NCI-H187 treated with DMSO at 0.1 percent for 48 hours (cell line): ENCODE results near the gene VPS25.
"Not testable (repeated sequence)": the region's sequence is repeated elsewhere in the genome, so short reads cannot be mapped to it uniquely, and the experiment has no call there.

Experiments
- DNase-seq: peaks from one replicate; lab custom pipeline; 2025; lab: John Stamatoyannopoulos, UW

VPS25 gene

DNA sequence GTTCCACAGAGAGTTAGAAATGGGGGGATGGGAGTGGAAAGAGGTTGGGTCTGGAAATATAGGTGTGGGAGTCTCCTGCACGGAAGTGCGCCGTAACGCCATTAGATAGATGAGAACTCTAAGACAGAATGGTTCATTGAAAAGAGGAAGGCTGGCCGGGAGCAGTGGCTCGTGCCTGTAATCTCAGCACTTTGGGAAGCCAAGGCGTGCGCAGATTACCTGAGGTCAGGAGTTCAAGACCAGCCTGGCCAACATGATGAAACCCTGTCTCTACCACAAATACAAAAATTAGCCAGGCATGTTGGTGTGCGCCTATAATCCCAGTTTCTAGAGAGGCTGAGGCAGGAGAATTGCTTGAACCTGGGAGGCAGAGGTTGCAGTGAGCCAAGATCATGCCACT lies 5.2 kb upstream of the VPS25 start:
- DNase-seq = not testable (repeated sequence)

- DNase-seq = not testable (repeated sequence)
Observed at GRCh38 chr17:42769964-42770363, 3.3 kb upstream of the VPS25 start.

GRCh38 chr17:42772945-42773289 lies 332 bp upstream of the VPS25 start:
- no peak for DNase-seq

DNA sequence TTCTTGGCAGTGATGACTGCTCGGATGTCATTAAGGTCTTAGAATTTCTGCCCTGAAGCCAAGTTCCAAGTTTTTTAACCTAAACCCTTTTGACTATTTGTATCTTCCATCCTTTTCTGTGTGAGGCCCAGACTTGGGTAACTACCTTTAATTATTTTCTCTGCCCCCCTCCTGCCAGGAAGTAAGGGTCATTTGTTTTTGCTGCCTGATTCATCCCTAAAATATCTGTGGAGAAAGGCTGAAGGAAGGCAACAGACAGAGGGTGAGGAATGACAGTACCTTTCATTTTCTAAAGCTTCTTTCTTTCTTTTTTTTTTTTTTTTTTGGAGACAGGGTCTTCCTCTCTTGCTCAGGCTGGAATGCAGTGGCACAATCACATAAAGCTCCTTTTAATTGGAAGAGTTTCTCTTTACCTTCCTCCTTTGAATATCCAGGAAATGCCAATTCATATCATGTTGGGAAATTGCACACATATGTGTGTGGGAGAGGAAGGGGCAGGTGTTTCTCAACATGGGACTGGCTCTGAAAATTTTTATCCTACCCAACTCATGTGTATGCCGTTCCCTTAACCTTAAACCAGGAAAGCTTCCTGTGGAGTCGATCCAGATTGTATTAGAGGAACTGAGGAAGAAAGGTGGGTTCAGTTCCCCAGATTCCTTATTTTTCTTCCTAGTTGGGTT lies 957 bp downstream of the VPS25 start:
- no peak for DNase-seq

- DNase-seq = no peak
Observed at GRCh38 chr17:42775534-42776098, 2.4 kb downstream of the VPS25 start.

DNA sequence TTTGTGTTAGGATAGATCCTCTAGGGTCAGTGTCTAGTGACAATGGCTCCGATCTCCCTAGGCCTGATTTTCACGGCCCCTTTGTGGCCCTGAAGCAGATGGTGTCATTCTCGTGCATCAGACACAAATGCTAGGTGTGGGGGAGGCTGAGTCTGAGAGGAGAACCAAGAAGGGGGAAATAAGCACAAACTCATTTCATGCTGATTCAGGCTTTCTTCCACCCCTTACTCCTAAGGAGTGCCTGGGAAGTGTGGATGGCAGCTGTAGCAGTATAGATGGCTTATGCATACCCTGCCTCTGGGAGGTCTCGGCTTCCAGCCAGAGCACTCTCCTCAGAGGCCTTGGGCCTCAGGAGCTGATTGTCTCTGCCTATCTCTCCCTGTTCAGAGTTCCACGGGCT lies 5.3 kb downstream of the VPS25 start:
- no peak for DNase-seq

DNA sequence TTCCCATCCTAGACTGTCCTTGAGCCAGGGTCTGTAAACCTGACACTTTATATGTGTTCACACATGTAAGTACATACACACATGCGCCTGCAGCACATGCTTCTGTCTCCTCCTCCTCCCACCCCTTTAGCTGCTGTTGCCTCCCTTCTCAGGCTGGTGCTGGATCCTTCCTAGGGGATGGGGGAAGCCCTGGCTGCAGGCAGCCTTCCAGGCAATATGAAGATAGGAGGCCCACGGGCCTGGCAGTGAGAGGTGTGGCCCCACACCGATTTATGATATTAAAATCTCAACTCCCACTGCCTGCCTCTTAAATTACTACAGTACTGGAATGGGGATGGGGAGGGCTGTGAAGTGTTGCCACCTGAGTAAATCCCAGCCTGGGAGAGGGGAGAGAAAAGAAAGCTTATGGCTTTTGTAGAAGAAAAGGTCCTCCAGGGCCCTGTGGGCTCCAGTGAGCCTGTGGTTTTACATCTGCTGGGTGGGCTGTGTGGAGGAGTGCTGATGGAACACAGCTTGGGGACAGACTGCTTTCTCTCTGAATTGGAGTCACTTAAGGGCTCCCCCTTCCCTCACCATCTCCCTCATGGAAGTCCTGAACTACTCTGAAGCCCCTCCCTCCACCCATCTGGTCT lies 6.2 kb downstream of the VPS25 start:
- no peak for DNase-seq

- DNase-seq = no peak
Observed at GRCh38 chr17:42779936-42780850, 6.9 kb downstream of the VPS25 start, which contains the start of gene WNK4. Gene WNK4 (plus strand): TSS chr17:42780610. CDS start chr17:42780699, 89 bp downstream.

DNA sequence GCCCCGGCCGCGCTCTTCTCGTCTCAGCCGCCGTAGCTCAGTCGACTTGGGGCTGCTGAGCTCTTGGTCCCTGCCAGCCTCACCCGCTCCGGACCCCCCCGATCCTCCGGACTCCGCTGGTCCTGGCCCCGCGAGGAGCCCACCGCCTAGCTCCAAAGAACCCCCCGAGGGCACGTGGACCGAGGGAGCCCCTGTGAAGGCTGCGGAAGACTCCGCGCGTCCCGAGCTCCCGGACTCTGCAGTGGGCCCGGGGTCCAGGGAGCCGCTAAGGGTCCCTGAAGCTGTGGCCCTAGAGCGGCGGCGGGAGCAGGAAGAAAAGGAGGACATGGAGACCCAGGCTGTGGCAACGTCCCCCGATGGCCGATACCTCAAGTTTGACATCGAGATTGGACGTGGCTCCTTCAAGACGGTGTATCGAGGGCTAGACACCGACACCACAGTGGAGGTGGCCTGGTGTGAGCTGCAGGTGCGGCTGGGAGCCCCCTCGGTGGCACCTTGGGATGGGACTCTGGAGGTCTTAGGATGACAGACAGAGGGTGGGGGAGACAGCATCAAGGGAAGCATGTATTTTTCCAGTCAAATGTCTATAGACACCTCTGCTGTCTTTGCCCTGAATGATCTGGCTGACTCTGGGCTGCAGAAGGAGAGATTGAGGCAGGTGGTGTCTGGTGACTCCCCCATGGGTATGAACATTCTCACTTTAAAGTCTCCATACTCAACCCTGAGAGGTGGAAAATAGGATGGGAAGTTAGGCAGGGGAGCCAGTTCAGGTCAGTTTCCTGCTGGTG lies 7.8 kb downstream of the VPS25 start:
- no peak for DNase-seq

DNA sequence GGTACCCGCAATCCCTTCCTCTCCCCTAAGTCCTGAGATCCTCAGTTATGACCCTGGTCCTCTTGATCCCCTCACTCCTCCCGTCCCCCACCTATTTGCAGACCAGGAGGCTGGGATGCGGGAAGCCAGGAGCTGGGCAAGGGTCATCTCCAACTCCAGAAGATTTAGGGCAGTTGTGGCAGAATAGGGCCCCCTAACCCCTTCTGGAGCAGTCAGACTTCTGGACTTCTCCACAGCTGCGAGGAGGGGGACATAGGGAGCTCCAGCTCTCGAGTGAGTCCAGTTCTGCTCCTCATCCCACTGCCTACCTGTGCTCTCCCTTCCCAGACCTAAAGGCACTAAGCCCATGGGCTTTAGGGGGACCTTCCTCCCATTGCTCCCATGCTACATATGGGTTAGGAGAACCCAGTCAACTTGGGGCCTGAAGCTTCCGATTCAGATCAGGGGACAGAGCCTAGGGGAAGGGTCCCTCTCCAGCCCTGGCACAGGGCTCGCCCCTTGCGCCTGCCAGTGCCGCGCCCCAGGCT lies 8.5 kb downstream of the VPS25 start:
- no peak for DNase-seq

DNA sequence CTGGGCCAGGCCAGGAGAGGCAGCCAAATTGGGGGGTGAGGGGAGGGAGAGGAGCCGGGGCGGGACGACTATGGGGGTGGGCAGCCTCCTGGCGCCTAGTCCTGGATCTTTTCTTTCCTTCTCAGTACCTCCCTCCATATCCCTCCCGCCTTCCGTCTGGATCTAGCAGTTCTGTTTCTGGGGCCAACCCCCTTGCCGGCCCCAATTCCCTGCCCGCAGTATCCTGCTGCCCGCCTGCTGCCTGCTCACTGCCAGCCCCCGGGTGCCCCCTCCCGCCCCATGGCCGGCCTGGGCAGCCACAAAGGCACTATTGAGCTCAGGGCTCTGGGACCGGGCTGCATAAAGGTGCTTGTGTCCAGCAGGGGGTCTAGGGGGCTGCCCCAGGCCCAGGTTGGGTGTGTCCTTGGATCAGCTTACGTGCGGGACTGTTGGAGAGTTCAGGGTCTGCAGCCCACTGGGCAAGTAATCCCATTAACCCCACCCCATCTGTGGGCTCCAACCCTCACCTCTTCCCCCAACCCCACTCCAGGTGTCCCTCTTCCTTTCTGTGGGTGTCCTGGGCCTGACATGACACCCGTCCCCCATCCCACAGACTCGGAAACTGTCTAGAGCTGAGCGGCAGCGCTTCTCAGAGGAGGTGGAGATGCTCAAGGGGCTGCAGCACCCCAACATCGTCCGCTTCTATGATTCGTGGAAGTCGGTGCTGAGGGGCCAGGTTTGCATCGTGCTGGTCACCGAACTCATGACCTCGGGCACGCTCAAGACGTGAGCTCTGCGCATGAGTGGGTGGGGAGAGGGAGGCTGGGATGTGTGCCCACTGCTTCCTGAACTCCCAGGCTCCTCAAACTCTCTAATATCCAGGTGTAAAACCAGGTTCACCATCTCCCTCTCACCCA lies 9.2 kb downstream of the VPS25 start:
- no peak for DNase-seq

GRCh38 chr17:42783062-42783790 lies 10.0 kb downstream of the VPS25 start:
- no peak for DNase-seq

GRCh38 chr17:42783791-42784138 lies 10.5 kb downstream of the VPS25 start:
- DNase-seq = no peak

- DNase-seq = no peak
Observed at GRCh38 chr17:42784409-42784808, 11.2 kb downstream of the VPS25 start.

DNA sequence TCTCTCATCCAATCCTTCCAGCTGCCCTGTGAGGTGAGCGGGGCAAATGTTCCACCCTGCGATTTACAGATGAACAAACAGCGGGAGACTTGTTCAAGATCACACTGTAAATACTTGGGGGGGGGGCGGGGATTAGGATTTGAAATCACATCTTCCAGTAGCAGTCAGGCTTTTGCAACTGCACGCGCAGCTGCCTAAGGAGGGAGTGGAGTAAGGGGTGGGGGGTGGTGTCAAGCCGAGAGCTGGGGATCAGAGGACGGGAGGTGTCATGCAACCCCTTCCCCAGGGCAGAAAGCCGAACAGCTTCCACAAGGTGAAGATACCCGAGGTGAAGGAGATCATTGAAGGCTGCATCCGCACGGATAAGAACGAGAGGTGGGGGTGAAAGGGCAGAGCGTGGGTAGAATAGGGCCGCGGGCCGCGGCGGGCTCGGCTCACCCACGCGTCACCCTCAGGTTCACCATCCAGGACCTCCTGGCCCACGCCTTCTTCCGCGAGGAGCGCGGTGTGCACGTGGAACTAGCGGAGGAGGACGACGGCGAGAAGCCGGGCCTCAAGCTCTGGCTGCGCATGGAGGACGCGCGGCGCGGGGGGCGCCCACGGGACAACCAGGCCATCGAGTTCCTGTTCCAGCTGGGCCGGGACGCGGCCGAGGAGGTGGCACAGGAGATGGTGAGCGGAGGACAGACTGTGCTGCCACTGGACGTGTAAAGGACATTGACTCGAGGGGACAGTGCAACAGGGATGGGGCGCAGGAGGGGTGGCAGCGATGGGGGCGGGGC lies 11.8 kb downstream of the VPS25 start:
- DNase-seq = no peak

DNA sequence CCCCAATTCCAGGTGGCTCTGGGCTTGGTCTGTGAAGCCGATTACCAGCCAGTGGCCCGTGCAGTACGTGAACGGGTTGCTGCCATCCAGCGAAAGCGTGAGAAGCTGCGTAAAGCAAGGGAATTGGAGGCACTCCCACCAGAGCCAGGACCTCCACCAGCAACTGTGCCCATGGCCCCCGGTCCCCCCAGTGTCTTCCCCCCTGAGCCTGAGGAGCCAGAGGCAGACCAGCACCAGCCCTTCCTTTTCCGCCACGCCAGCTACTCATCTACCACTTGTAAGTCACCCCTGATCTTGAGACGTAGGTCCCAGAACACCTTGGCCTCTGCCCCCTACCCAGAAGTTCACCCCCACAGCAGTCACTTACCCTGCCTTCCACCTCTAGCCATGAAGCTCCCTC lies 14.0 kb downstream of the VPS25 start:
- no peak for DNase-seq

DNA sequence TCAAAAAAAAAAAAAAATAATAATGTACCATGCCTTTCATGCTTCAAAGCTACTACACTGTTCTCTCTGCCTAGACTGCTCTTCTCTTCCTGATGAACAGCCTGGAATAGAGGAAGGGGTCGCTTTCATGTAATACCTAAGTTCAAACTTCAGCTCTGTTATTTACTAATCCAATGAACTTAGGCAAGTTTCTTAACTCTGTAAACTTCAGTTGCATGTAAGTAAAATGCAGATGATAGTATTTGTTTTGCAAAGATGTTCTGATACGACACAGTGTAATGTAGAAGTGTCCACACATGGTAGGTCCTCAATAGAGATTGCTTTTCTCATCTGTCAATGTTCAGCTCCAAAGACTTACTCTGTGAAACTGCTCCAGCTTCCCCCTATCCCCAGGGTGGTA lies 18.7 kb downstream of the VPS25 start:
- no peak for DNase-seq

GRCh38 chr17:42792545-42792944 lies 19.3 kb downstream of the VPS25 start:
- DNase-seq = no peak

GRCh38 chr17:42795061-42795460 lies 21.8 kb downstream of the VPS25 start:
- no peak for DNase-seq
